A673 (cell line): ENCODE data around the gene WFDC2. TPM values are rescaled to one million over a fixed set of nuclear protein-coding genes. Genes with fewer than 3 reads are reported as not detected.

ENCODE experiments used
- Bru-seq: library from RNA; stranded (reverse); fragments of 400-500 nt; gene quantifications from one replicate; lab custom pipeline; 2021; lab: Mats Ljungman, UMichigan
- BruChase-seq, 2 experiments: library from RNA; stranded (reverse); fragments of 400-500 nt; gene quantifications; one replicate each; lab custom pipeline; 2021; lab: Mats Ljungman, UMichigan
- BruUV-seq: library from RNA; stranded (reverse); fragments of 400-500 nt; replicated peaks from 2 replicates; lab custom pipeline; 2021; lab: Mats Ljungman, UMichigan
- CTCF ChIA-PET: fragments of 300-600 bp; sonication (Branson Sonifier 250); formaldehyde crosslinking; loops from one replicate; lab custom pipeline; 2022; ENCODE audit warnings: antibody characterized with exemption; lab: Charles Lee
- POLR2A ChIA-PET: fragments of 300-600 bp; sonication (Branson Sonifier 250); formaldehyde crosslinking; loops from one replicate; lab custom pipeline; 2022; ENCODE audit warnings: antibody characterized with exemption; ENCODE audit not compliant: low non-redundant PET; lab: Charles Lee
- DNase-seq: peaks from one replicate; pipeline ENCODE4 v3.0.0-alpha.2; 2015; ENCODE audit warnings: low spot score
- H3K27ac ChIP-seq: fragments of 200-600 bp; sonication (generic); 2 replicates; pipeline ENCODE4 v1.5.1; 2016; ENCODE audit warnings: mixed run types, low read depth, mild to moderate bottlenecking, mixed read lengths, antibody characterized with exemption, low read length; ENCODE audit not compliant: poor library complexity, severe bottlenecking
- H3K27me3 ChIP-seq: fragments of 200-600 bp; sonication (generic); replicated peaks from 2 replicates; pipeline ENCODE4 v1.6.1; 2017; ENCODE audit warnings: mixed run types, low read depth, mild to moderate bottlenecking, mixed read lengths, antibody characterized with exemption, low read length; ENCODE audit not compliant: insufficient read depth, poor library complexity
- H3K36me3 ChIP-seq: fragments of 200-600 bp; sonication (generic); 2 replicates; pipeline ENCODE4 v1.6.1; 2016; ENCODE audit warnings: mixed run types, mild to moderate bottlenecking, mixed read lengths, antibody characterized with exemption, low read length; ENCODE audit not compliant: insufficient read depth, poor library complexity, severe bottlenecking
- H3K4me1 ChIP-seq: fragments of 200-600 bp; sonication (generic); 2 replicates; pipeline ENCODE4 v1.6.1; 2017; ENCODE audit warnings: mixed run types, mild to moderate bottlenecking, mixed read lengths, antibody characterized with exemption, low read length; ENCODE audit not compliant: insufficient read depth, poor library complexity, severe bottlenecking
- H3K4me3 ChIP-seq: fragments of 200-600 bp; sonication (generic); 2 replicates; pipeline ENCODE4 v1.5.1; 2016; ENCODE audit warnings: low read depth, mixed run types, mild to moderate bottlenecking, mixed read lengths, low read length; ENCODE audit not compliant: poor library complexity, severe bottlenecking
- H3K9me3 ChIP-seq: fragments of 200-600 bp; sonication (generic); 2 replicates; pipeline ENCODE4 v1.6.1; 2016; ENCODE audit warnings: mixed run types, low read depth, mild to moderate bottlenecking, mixed read lengths, antibody characterized with exemption, low read length; ENCODE audit not compliant: poor library complexity, severe bottlenecking
- CTCF ChIP-seq: fragments of 300-800, 200-600 bp; sonication (generic); conservative IDR thresholded peaks from 2 replicates; pipeline ENCODE4 v1.5.1; 2017; ENCODE audit warnings: low read depth, mild to moderate bottlenecking, antibody characterized with exemption, low read length, moderate library complexity, mixed read lengths
- EZH2 ChIP-seq: fragments of 200-600 bp; sonication (generic); IDR thresholded peaks from 2 replicates; pipeline ENCODE4 v1.6.1; 2017; ENCODE audit warnings: borderline replicate concordance, low read depth, mild to moderate bottlenecking, mixed read lengths, antibody characterized with exemption, low read length; ENCODE audit not compliant: poor library complexity, severe bottlenecking
- intact Hi-C: fragments of 100-400 bp; cut with micrococcal nuclease; formaldehyde crosslinking; loops from one replicate; pipeline ENCODE4 v1.10.0; 2022; ENCODE audit not compliant: unreplicated experiment
- long read RNA-seq: library from polyadenylated mRNA; stranded (forward); transcript quantifications from one replicate; pipeline ENCODE4 v2.0.0, GENCODE V29; 2022
- total RNA-seq: library from RNA; stranded (reverse); gene quantifications from 2 replicates; pipeline ENCODE4 v1.2.3, GENCODE V29; 2021

Gene WFDC2
- total RNA-seq = not detected in 2 replicates
- percentile 7 among the genes with signal in this experiment for Bru-seq, nascent RNA
- percentile 7 among the genes with signal in this experiment for BruChase-seq, experiment 1, labeled RNA remaining after a 2-hour chase
- not detected for BruChase-seq, experiment 2, labeled RNA remaining after a 6-hour chase
- long read RNA-seq = 0 reads

- Histone ChIP-seq H3K36me3 (no peaks in the 10 kb centered on the region), H3K27ac (no peak within 1 kb of the TSS), H3K27me3 (peaks cover 52% of the 10 kb centered on the region), H3K4me3 (peak within 1 kb of the TSS; percentile 38), H3K4me1 (peaks cover 4% of the 10 kb centered on the region), H3K9me3 (no peaks in the 10 kb centered on the region)
- BruUV-seq = no TSS peak
- ChIA-PET POLR2A (interaction anchor here (0.8 kb wide), 1 partner anchor 160 kb away, joined by 3 read pairs; the partner anchor contains the start of gene WFDC10A), CTCF (no interaction called here)
- DNase-seq = no peak
- intact Hi-C loops = no loop called here
- TF ChIP-seq EZH2 (no peak), CTCF (no peak)
Measured at GRCh38 chr20:45469336-45470261, at the start of gene WFDC2. Gene WFDC2, plus strand, starts transcription at chr20:45469753. Its CDS starts 29 bp downstream, at chr20:45469782.

- peaks cover 12% of the 10 kb centered on the region for H3K4me1 ChIP-seq
- POLR2A ChIA-PET = interaction anchor here (0.6 kb wide), 1 partner anchor 1141 kb away, joined by 4 read pairs; no protein-coding TSS in a partner anchor
- intact Hi-C loops = no loop called here
- DNase-seq = no peak
- TF ChIP-seq EZH2 (no peak), CTCF (no peak)
- H3K27me3 ChIP-seq = no peaks in the 10 kb centered on the region
- no peak overlapping the region for H3K27ac ChIP-seq
- no TSS peak for BruUV-seq
- CTCF ChIA-PET = no interaction called here
- no peak overlapping the region for H3K4me3 ChIP-seq
- H3K9me3 ChIP-seq = no peaks in the 10 kb centered on the region
- H3K36me3 ChIP-seq = peaks cover 38% of the 10 kb centered on the region
Measured at GRCh38 chr20:45420125-45420524, 49.4 kb upstream of the WFDC2 start.

GRCh38 chr20:45423700-45424099, 45.9 kb upstream of the WFDC2 start:
- H3K9me3 ChIP-seq = no peaks in the 10 kb centered on the region
- no peaks in the 10 kb centered on the region for H3K27me3 ChIP-seq
- no peak overlapping the region for H3K4me3 ChIP-seq
- POLR2A ChIA-PET = no interaction called here
- H3K4me1 ChIP-seq = no peaks in the 10 kb centered on the region
- no peak for TF ChIP-seq CTCF
- no peak for TF ChIP-seq EZH2
- no TSS peak for BruUV-seq
- intact Hi-C loops = no loop called here
- peaks cover 38% of the 10 kb centered on the region for H3K36me3 ChIP-seq
- no peak for DNase-seq
- CTCF ChIA-PET = no interaction called here
- H3K27ac ChIP-seq = no peak overlapping the region
